Hepatocyte (in vitro differentiated cells): ENCODE measurements around the gene NECAB2. TPM values are rescaled to one million over a fixed set of nuclear protein-coding genes. Genes with fewer than 3 reads are reported as not detected.

Source experiments
- DNase-seq: peaks from one replicate; pipeline ENCODE4 v3.0.0-alpha.2; 2016; ENCODE audit warnings: low spot score
- H2AFZ ChIP-seq: fragments of 200-600 bp; sonication (generic); 2 replicates; pipeline ENCODE4 v1.6.0; 2016; ENCODE audit warnings: antibody characterized with exemption, mild to moderate bottlenecking
- H3K27ac ChIP-seq: fragments of 200-600 bp; sonication (generic); 2 replicates; pipeline ENCODE4 v1.5.1; 2016; ENCODE audit warnings: mild to moderate bottlenecking
- H3K27me3 ChIP-seq: fragments of 200-600 bp; sonication (generic); 2 replicates; pipeline ENCODE4 v1.6.1; 2016
- H3K36me3 ChIP-seq: fragments of 200-600 bp; sonication (generic); replicated peaks from 2 replicates; pipeline ENCODE4 v1.5.1; 2016; ENCODE audit warnings: low read depth; ENCODE audit not compliant: insufficient read depth
- H3K4me1 ChIP-seq: fragments of 200-600 bp; sonication (generic); 2 replicates; pipeline ENCODE4 v1.5.1; 2016; ENCODE audit warnings: mild to moderate bottlenecking, moderate library complexity; ENCODE audit not compliant: insufficient read depth
- H3K4me2 ChIP-seq: fragments of 200-600 bp; sonication (generic); 2 replicates; pipeline ENCODE4 v1.6.0; 2016
- H3K4me3 ChIP-seq: fragments of 200-600 bp; sonication (generic); 2 replicates; pipeline ENCODE4 v1.5.1; 2016; ENCODE audit warnings: mild to moderate bottlenecking
- H3K79me2 ChIP-seq: fragments of 200-600 bp; sonication (generic); 2 replicates; pipeline ENCODE4 v1.6.0; 2017; ENCODE audit warnings: mild to moderate bottlenecking
- H3K9me2 ChIP-seq: fragments of 200-600 bp; sonication (generic); replicated peaks from 2 replicates; pipeline ENCODE4 v1.6.0; 2017; ENCODE audit warnings: mild to moderate bottlenecking; ENCODE audit not compliant: insufficient read depth
- H3K9me3 ChIP-seq: fragments of 200-600 bp; sonication (generic); 2 replicates; pipeline ENCODE4 v1.5.1; 2016; ENCODE audit warnings: low read depth, mild to moderate bottlenecking
- H4K20me1 ChIP-seq: fragments of 200-600 bp; sonication (generic); 2 replicates; pipeline ENCODE4 v1.6.0; 2016; ENCODE audit warnings: mild to moderate bottlenecking; ENCODE audit not compliant: insufficient read depth, poor library complexity, severe bottlenecking
- CTCF ChIP-seq: fragments of 200-600 bp; sonication (generic); IDR thresholded peaks from 2 replicates; pipeline ENCODE4 v1.5.1; 2016; ENCODE audit warnings: antibody characterized with exemption, mild to moderate bottlenecking; ENCODE audit not compliant: poor library complexity
- EZH2 ChIP-seq: fragments of 200-600 bp; sonication (generic); IDR thresholded peaks from 2 replicates; pipeline ENCODE4 v1.6.1; 2016; ENCODE audit warnings: antibody characterized with exemption, mild to moderate bottlenecking, borderline replicate concordance
- EZH2phosphoT487 ChIP-seq: fragments of 200-600 bp; sonication (generic); IDR thresholded peaks from one replicate; pipeline ENCODE4 v1.6.1; 2018; ENCODE audit warnings: antibody characterized with exemption, mild to moderate bottlenecking, low read depth, moderate library complexity; ENCODE audit not compliant: unreplicated experiment, severe bottlenecking
- WGBS: methylation state at CpG from one replicate; pipeline ENCODE4 v1.1.6; 2016; ENCODE audit warnings: low lambda C conversion rate; ENCODE audit errors: missing lambda C conversion rate; 5-methylcytosine and 5-hydroxymethylcytosine counted together
- polyA plus RNA-seq: library from polyadenylated mRNA; unstranded; fragments of >200 nt; fragmentation: Nextera tagmentation; extraction: Ambion mirVana; gene quantifications from 2 replicates; pipeline ENCODE4 v1.2.1, GENCODE V29; 2016
- total RNA-seq: library from RNA; depleted of rRNA; stranded (reverse); fragments of >200 nt; gene quantifications from 2 replicates; pipeline ENCODE4 v1.2.3, GENCODE V29; 2014

NECAB2 gene
- total and polyA plus RNA-seq, 2 experiments from 2014 or later: 1.1 TPM; not detected in 1

GRCh38 chr16:84000989-84001642, 33.1 kb downstream of the NECAB2 start:
- Histone ChIP-seq H3K4me3 (no peak overlapping the region), H3K9me2 (no peaks in the 10 kb centered on the region), H3K79me2 (no peaks in the 10 kb centered on the region), H2AFZ (no peak overlapping the region), H3K4me1 (no peaks in the 10 kb centered on the region), H3K27ac (no peak overlapping the region), H3K36me3 (no peaks in the 10 kb centered on the region), H4K20me1 (no peaks in the 10 kb centered on the region), H3K4me2 (no peak overlapping the region), H3K9me3 (no peaks in the 10 kb centered on the region), H3K27me3 (no peaks in the 10 kb centered on the region)
- 78% methylated on average over 13 of the region's 13 CpGs for WGBS
- no peak for TF ChIP-seq CTCF
- no peak for TF ChIP-seq EZH2phosphoT487
- TF ChIP-seq EZH2: no peak
- DNase-seq: no peak

- no peak for TF ChIP-seq EZH2phosphoT487
- no peak for TF ChIP-seq EZH2
- 88% methylated on average over 7 of the region's 7 CpGs for WGBS
- no peaks in the 10 kb centered on the region for H4K20me1 ChIP-seq
- H3K79me2 ChIP-seq: no peaks in the 10 kb centered on the region
- no peak overlapping the region for H3K4me3 ChIP-seq
- no peaks in the 10 kb centered on the region for H3K9me2 ChIP-seq
- H3K27me3 ChIP-seq: peaks cover 5% of the 10 kb centered on the region
- no peaks in the 10 kb centered on the region for H3K9me3 ChIP-seq
- H2AFZ ChIP-seq: no peak overlapping the region
- no peak overlapping the region for H3K4me2 ChIP-seq
- no peaks in the 10 kb centered on the region for H3K4me1 ChIP-seq
- no peak overlapping the region for H3K27ac ChIP-seq
- DNase-seq: no peak
- no peaks in the 10 kb centered on the region for H3K36me3 ChIP-seq
These were observed 33.7 kb downstream of the NECAB2 start for GRCh38 chr16:84001726-84002125.

GRCh38 chr16:84003038-84003437, 35.0 kb downstream of the NECAB2 start:
- DNase-seq: no peak
- Histone ChIP-seq H3K9me3 (no peaks in the 10 kb centered on the region), H3K4me1 (no peaks in the 10 kb centered on the region), H3K36me3 (no peaks in the 10 kb centered on the region), H2AFZ (no peak overlapping the region), H3K27ac (no peak overlapping the region), H3K4me3 (no peak overlapping the region), H4K20me1 (no peaks in the 10 kb centered on the region), H3K9me2 (no peaks in the 10 kb centered on the region), H3K4me2 (no peak overlapping the region), H3K27me3 (peaks cover 5% of the 10 kb centered on the region), H3K79me2 (no peaks in the 10 kb centered on the region)
- WGBS: 86% methylated on average over 12 of the region's 12 CpGs
- TF ChIP-seq EZH2 (no peak), EZH2phosphoT487 (no peak), CTCF (no peak)

GRCh38 chr16:84004442-84004841, 36.4 kb downstream of the NECAB2 start:
- Histone ChIP-seq H4K20me1 (no peaks in the 10 kb centered on the region), H3K27me3 (peaks cover 5% of the 10 kb centered on the region), H3K36me3 (no peaks in the 10 kb centered on the region), H3K4me2 (no peak overlapping the region), H2AFZ (no peak overlapping the region), H3K79me2 (no peaks in the 10 kb centered on the region), H3K9me2 (no peaks in the 10 kb centered on the region), H3K27ac (no peak overlapping the region), H3K4me3 (no peak overlapping the region), H3K4me1 (no peaks in the 10 kb centered on the region), H3K9me3 (no peaks in the 10 kb centered on the region)
- WGBS: 82% methylated on average over 7 of the region's 7 CpGs
- TF ChIP-seq EZH2phosphoT487 (no peak), CTCF (no peak), EZH2 (no peak)
- no peak for DNase-seq
